A673 (cell line): Measurements from ENCODE around the gene ME1. TPM values are rescaled to one million over a fixed set of nuclear protein-coding genes. Genes with fewer than 3 reads are reported as not detected.

Experiments
- BruUV-seq: library from RNA; stranded (reverse); fragments of 400-500 nt; replicated peaks from 2 replicates; lab custom pipeline; 2021; lab: Mats Ljungman, UMichigan
- CTCF ChIA-PET: fragments of 300-600 bp; sonication (Branson Sonifier 250); formaldehyde crosslinking; loops from one replicate; lab custom pipeline; 2022; ENCODE audit warnings: antibody characterized with exemption; lab: Charles Lee
- POLR2A ChIA-PET: fragments of 300-600 bp; sonication (Branson Sonifier 250); formaldehyde crosslinking; loops from one replicate; lab custom pipeline; 2022; ENCODE audit warnings: antibody characterized with exemption; ENCODE audit not compliant: low non-redundant PET; lab: Charles Lee
- DNase-seq: peaks from one replicate; pipeline ENCODE4 v3.0.0-alpha.2; 2015; ENCODE audit warnings: low spot score
- H3K27ac ChIP-seq: fragments of 200-600 bp; sonication (generic); 2 replicates; pipeline ENCODE4 v1.5.1; 2016; ENCODE audit warnings: mixed run types, low read depth, mild to moderate bottlenecking, mixed read lengths, antibody characterized with exemption, low read length; ENCODE audit not compliant: poor library complexity, severe bottlenecking
- H3K27me3 ChIP-seq: fragments of 200-600 bp; sonication (generic); replicated peaks from 2 replicates; pipeline ENCODE4 v1.6.1; 2017; ENCODE audit warnings: mixed run types, low read depth, mild to moderate bottlenecking, mixed read lengths, antibody characterized with exemption, low read length; ENCODE audit not compliant: insufficient read depth, poor library complexity
- H3K36me3 ChIP-seq: fragments of 200-600 bp; sonication (generic); 2 replicates; pipeline ENCODE4 v1.6.1; 2016; ENCODE audit warnings: mixed run types, mild to moderate bottlenecking, mixed read lengths, antibody characterized with exemption, low read length; ENCODE audit not compliant: insufficient read depth, poor library complexity, severe bottlenecking
- H3K4me1 ChIP-seq: fragments of 200-600 bp; sonication (generic); 2 replicates; pipeline ENCODE4 v1.6.1; 2017; ENCODE audit warnings: mixed run types, mild to moderate bottlenecking, mixed read lengths, antibody characterized with exemption, low read length; ENCODE audit not compliant: insufficient read depth, poor library complexity, severe bottlenecking
- H3K4me3 ChIP-seq: fragments of 200-600 bp; sonication (generic); 2 replicates; pipeline ENCODE4 v1.5.1; 2016; ENCODE audit warnings: low read depth, mixed run types, mild to moderate bottlenecking, mixed read lengths, low read length; ENCODE audit not compliant: poor library complexity, severe bottlenecking
- H3K9me3 ChIP-seq: fragments of 200-600 bp; sonication (generic); 2 replicates; pipeline ENCODE4 v1.6.1; 2016; ENCODE audit warnings: mixed run types, low read depth, mild to moderate bottlenecking, mixed read lengths, antibody characterized with exemption, low read length; ENCODE audit not compliant: poor library complexity, severe bottlenecking
- EZH2 ChIP-seq: fragments of 200-600 bp; sonication (generic); IDR thresholded peaks from 2 replicates; pipeline ENCODE4 v1.6.1; 2017; ENCODE audit warnings: borderline replicate concordance, low read depth, mild to moderate bottlenecking, mixed read lengths, antibody characterized with exemption, low read length; ENCODE audit not compliant: poor library complexity, severe bottlenecking
- intact Hi-C: fragments of 100-400 bp; cut with micrococcal nuclease; formaldehyde crosslinking; loops from one replicate; pipeline ENCODE4 v1.10.0; 2022; ENCODE audit not compliant: unreplicated experiment
- total RNA-seq: library from RNA; stranded (reverse); gene quantifications from 2 replicates; pipeline ENCODE4 v1.2.3, GENCODE V29; 2021
- TF ChIP-seq, protein P1 (sequence below): fragments of 300-800, 200-600 bp; sonication (generic); conservative IDR thresholded peaks from 2 replicates; pipeline ENCODE4 v1.5.1; 2017; ENCODE audit warnings: low read depth, mild to moderate bottlenecking, antibody characterized with exemption, low read length, moderate library complexity, mixed read lengths

ME1 gene
- total RNA-seq, 1 experiment from 2014 or later: 78.8 TPM

DNA sequence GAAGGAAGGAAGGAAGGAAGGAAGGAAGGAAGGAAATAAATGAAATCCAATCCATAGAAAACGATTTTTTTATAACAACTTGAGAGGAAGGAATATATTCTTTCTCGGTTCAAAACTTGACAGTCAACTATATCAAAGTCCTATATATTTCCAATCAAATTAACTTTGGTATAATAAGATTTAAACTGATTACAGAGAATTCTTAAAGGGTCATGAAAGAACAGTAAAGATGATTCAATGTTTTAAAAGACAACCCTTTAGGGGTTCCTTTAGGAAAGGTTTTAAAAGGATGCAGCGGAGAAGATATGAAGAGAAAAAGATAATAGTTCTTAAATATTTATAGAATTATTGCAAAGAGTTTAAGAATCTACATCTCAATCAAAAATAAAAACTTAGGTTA, 61.2 kb downstream of the ME1 start:
- no TSS peak for BruUV-seq
- Histone ChIP-seq H3K9me3 (no peaks in the 10 kb centered on the region), H3K27me3 (no peaks in the 10 kb centered on the region), H3K27ac (peak overlapping the region; percentile 95), H3K36me3 (peaks cover 6% of the 10 kb centered on the region), H3K4me1 (peaks cover 79% of the 10 kb centered on the region), H3K4me3 (peak overlapping the region; percentile 14)
- intact Hi-C loops: loop anchor here (1.0 to 10.0 kb wide), 4 partner anchors 142 to 1105 kb away; partner anchors contain the start of genes DOP1A and UBE3D
- peak; percentile 83 for DNase-seq
- ChIA-PET CTCF (interaction anchor here (1.0 kb wide), 1 partner anchor 145 kb away, joined by 3 read pairs; no protein-coding TSS in a partner anchor), POLR2A (no interaction called here)
- TF ChIP-seq, protein P1, sequence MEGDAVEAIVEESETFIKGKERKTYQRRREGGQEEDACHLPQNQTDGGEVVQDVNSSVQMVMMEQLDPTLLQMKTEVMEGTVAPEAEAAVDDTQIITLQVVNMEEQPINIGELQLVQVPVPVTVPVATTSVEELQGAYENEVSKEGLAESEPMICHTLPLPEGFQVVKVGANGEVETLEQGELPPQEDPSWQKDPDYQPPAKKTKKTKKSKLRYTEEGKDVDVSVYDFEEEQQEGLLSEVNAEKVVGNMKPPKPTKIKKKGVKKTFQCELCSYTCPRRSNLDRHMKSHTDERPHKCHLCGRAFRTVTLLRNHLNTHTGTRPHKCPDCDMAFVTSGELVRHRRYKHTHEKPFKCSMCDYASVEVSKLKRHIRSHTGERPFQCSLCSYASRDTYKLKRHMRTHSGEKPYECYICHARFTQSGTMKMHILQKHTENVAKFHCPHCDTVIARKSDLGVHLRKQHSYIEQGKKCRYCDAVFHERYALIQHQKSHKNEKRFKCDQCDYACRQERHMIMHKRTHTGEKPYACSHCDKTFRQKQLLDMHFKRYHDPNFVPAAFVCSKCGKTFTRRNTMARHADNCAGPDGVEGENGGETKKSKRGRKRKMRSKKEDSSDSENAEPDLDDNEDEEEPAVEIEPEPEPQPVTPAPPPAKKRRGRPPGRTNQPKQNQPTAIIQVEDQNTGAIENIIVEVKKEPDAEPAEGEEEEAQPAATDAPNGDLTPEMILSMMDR: no peak

DNA sequence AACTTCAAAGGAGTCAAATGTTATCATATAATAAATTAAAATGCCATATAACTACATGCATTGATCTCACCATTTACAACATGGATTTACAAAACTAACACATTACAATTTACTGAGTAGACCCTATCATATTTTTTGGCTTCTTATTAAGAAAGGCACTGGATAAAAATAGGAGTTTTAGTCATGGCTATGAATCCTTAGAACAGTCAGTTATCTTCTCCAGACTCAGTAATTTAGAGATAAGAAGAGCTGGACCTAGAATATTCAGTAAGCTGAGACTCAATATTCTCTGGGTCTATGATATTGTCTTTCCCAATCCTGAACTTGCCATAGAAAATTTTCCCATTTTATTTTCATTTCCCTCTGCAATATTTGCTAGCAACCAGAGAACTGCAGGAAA, 62.3 kb downstream of the ME1 start:
- POLR2A ChIA-PET: no interaction called here

DNA sequence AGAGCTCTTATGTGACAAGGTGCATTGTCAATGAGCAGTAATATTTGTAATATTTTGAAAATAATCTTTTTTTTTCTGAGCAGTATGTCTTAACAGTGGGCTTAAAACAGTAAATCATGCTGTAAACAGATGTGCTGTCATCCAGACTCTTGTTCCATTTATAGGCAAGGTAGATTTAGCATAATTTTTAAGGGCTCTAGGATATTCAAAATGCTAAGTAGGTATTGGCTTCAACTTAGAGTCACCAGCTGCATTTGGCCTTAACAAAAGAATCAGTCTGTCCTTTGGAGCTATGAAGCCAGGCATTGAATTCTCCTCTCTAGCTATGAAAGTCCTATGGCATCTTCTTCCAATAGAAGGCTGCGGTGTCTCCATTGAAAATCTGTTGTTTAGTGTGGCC, 63.7 kb downstream of the ME1 start:
- ChIA-PET CTCF (no interaction called here), POLR2A (no interaction called here)
- H3K27ac ChIP-seq: peak overlapping the region; percentile 95
- H3K36me3 ChIP-seq: peaks cover 6% of the 10 kb centered on the region
- H3K27me3 ChIP-seq: no peaks in the 10 kb centered on the region
- intact Hi-C loops: loop anchor here (10.0 kb wide), 1 partner anchor 302 kb away; the partner anchor contains the start of genes DOP1A and UBE3D
- no peaks in the 10 kb centered on the region for H3K9me3 ChIP-seq
- no peak for DNase-seq
- BruUV-seq: no TSS peak
- peaks cover 68% of the 10 kb centered on the region for H3K4me1 ChIP-seq
- no peak for TF ChIP-seq EZH2
- TF ChIP-seq, protein P1: no peak
- no peak overlapping the region for H3K4me3 ChIP-seq

More for the DNA sequence above, 62.3 kb downstream of the ME1 start:
- H3K4me1 ChIP-seq: peaks cover 79% of the 10 kb centered on the region
- H3K36me3 ChIP-seq: peaks cover 6% of the 10 kb centered on the region
- TF ChIP-seq EZH2: no peak
- TF ChIP-seq, protein P1: no peak
- no peaks in the 10 kb centered on the region for H3K27me3 ChIP-seq
- intact Hi-C loops: loop anchor here (2.0 to 10.0 kb wide), 2 partner anchors 146 to 304 kb away; partner anchors contain the start of genes DOP1A and UBE3D
- H3K27ac ChIP-seq: peak overlapping the region; percentile 95
- CTCF ChIA-PET: no interaction called here
- H3K9me3 ChIP-seq: no peaks in the 10 kb centered on the region
- DNase-seq: no peak
- no peak overlapping the region for H3K4me3 ChIP-seq
- no TSS peak for BruUV-seq
